Mucosa of descending colon (tissue), 3 donors: ENCODE measurements around the gene CELA1. TPM values are rescaled to one million over a fixed set of nuclear protein-coding genes. Genes with fewer than 3 reads are reported as not detected.

ENCODE experiments used
- ATAC-seq: fragments of 200-7000 bp; cut with Tn5 transposase; one replicate; pipeline ENCODE4 v1.9.1; 2020; ENCODE audit warnings: mild to moderate bottlenecking, moderate library complexity
- DNase-seq, 3 donors: peaks; one replicate each; pipeline ENCODE4 v3.0.0-alpha.2; 2020
- H3K36me3 ChIP-seq: fragments of 200-600 bp; one replicate; pipeline ENCODE4 v1.8.0; 2021; ENCODE audit warnings: low read depth, mild to moderate bottlenecking
- H3K4me1 ChIP-seq: fragments of 200-600 bp; one replicate; pipeline ENCODE4 v1.8.0; 2021; ENCODE audit warnings: low read depth, mild to moderate bottlenecking
- H3K4me3 ChIP-seq: fragments of 200-600 bp; one replicate; pipeline ENCODE4 v1.8.0; 2021; ENCODE audit warnings: mild to moderate bottlenecking
- H3K9me3 ChIP-seq: fragments of 200-600 bp; one replicate; pipeline ENCODE4 v1.8.0; 2021; ENCODE audit warnings: mild to moderate bottlenecking
- intact Hi-C, 2 donors: fragments of 100-400 bp; cut with DNase I in 1 of 2; cut with micrococcal nuclease in 1 of 2; formaldehyde crosslinking; loops; one replicate each; pipeline versions ENCODE4 v1.11.0 to v1.11.1; 2022; cut with DNase I, micrococcal nuclease
- total RNA-seq, 3 donors: library from RNA; stranded (reverse); fragmentation: NEBNext Ultra II Directional in 2 of 3; extraction: Animal tissue kit (Norgen Biotek cat#: 25700) in 2 of 3; gene quantifications; one replicate each; pipeline versions ENCODE4 v1.2.1 to v1.2.4, GENCODE V29; 2021 to 2023
- TF ChIP-seq, protein P1 (sequence below): fragments of 200-600 bp; IDR thresholded peaks from one replicate; pipeline ENCODE4 v1.8.0; 2022; ENCODE audit warnings: antibody characterized with exemption, mild to moderate bottlenecking
- donor health status: DM: no; HTN: no; CAD: no; lungs with moderate emphysema.
- donor health status: DM: no; HTN: no; CAD: no.
- donor health status: DM: no; HTN: yes; CAD: no.

The CELA1 gene
- total RNA-seq, 3 donors from 2014 or later, result not detected

DNA sequence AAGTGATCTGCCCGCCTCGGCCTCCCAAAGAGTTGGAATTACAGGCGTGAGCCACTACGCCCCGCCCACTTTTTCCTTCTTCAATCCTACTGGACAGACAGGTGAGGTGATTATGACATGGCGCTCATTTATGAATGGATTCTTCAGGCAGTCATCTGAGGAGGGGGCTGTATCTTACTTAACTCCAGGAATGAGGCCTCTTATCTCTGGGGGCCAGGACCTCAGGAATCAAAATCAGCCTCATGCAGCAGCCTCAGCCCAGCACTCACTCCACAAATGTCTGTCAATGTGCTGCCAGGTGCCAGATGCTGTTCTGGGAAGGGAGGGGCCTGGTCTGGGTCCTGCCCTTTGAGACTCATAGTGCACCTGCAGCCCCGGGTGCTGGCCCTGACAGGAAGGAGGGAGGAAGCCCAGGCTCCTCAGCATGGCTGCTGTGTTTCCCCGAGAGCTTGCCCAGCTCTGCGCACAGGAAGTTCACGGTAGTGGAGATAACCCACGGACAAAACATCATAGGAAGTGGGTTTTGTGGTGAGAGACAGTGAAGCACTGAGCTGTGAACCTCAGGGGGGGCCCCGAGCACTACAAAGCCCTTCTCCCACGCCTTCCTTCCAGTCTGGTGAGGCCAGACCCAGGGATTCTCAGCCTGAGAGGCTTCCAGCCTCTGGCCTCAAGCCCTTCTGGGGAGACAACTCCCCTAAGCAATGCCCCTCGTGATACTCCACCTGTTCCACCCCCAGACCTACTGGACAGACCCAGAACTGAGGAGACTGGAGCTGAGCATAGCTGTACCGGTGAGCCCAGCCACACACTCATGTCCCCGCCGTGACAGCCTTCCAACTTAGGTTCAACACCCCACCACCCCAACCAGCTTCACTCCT lies 22.4 kb upstream of the CELA1 start:
- intact Hi-C loops, result no loop called here
- DNase-seq (peak; percentile 71 to 93 (median 78)), ATAC-seq (peak; percentile 96)
- Histone ChIP-seq H3K9me3 (no peaks in the 10 kb centered on the region), H3K4me3 (no peak overlapping the region), H3K4me1 (peaks cover 7% of the 10 kb centered on the region), H3K36me3 (no peaks in the 10 kb centered on the region)
- TF ChIP-seq, protein P1, sequence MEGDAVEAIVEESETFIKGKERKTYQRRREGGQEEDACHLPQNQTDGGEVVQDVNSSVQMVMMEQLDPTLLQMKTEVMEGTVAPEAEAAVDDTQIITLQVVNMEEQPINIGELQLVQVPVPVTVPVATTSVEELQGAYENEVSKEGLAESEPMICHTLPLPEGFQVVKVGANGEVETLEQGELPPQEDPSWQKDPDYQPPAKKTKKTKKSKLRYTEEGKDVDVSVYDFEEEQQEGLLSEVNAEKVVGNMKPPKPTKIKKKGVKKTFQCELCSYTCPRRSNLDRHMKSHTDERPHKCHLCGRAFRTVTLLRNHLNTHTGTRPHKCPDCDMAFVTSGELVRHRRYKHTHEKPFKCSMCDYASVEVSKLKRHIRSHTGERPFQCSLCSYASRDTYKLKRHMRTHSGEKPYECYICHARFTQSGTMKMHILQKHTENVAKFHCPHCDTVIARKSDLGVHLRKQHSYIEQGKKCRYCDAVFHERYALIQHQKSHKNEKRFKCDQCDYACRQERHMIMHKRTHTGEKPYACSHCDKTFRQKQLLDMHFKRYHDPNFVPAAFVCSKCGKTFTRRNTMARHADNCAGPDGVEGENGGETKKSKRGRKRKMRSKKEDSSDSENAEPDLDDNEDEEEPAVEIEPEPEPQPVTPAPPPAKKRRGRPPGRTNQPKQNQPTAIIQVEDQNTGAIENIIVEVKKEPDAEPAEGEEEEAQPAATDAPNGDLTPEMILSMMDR, result no peak

DNA sequence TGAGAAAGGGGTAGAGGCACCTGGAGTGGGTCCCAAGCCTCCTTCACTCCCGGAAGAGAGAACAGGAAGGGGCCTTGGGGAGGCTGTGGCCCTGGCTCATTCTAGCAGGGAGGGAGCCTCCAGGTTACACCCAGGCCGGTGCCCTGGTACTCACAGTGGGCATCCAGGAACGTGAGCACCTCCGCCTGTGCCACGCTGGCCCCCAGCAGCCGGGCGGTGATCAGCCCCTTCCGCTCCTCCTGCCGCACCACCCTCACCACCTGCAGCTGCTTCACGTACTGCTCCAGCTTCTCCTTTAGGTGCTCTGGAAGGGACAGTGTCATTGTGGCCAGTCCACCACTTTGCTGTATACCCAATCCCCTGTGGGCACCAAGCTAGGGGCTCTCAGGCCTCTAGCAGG lies 18.8 kb upstream of the CELA1 start:
- no peak overlapping the region for H3K4me3 ChIP-seq
- ATAC-seq, result no peak
- H3K9me3 ChIP-seq, result no peaks in the 10 kb centered on the region
- TF ChIP-seq, protein P1, result no peak
- DNase-seq, result no peak
- H3K4me1 ChIP-seq, result peaks cover 7% of the 10 kb centered on the region
- intact Hi-C loops, result no loop called here
- no peaks in the 10 kb centered on the region for H3K36me3 ChIP-seq

DNA sequence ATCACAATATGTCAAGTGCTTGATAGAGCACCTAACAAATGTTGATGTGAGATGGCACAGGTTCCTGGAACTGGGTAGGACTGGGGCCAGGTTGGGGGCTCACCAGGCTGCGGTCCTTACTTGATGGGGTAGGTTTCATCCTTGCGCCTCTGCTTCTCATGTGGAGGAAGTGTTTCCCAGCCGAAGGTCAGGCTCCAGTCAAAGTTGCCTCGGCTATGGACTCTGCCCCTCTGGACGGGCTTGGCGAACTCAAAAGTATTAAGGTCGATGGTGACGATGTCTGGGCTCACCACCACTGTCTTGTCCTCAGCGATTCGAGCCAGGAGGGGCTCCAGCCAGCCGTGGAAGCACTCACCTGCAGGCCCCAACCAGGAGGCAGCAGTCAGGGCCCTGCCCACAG lies 17.5 kb upstream of the CELA1 start:
- intact Hi-C loops, result no loop called here
- H3K36me3 ChIP-seq, result no peaks in the 10 kb centered on the region
- TF ChIP-seq, protein P1, result no peak
- peaks cover 4% of the 10 kb centered on the region for H3K4me1 ChIP-seq
- no peaks in the 10 kb centered on the region for H3K9me3 ChIP-seq
- H3K4me3 ChIP-seq, result no peak overlapping the region
- ATAC-seq (no peak), DNase-seq (no peak)

DNA sequence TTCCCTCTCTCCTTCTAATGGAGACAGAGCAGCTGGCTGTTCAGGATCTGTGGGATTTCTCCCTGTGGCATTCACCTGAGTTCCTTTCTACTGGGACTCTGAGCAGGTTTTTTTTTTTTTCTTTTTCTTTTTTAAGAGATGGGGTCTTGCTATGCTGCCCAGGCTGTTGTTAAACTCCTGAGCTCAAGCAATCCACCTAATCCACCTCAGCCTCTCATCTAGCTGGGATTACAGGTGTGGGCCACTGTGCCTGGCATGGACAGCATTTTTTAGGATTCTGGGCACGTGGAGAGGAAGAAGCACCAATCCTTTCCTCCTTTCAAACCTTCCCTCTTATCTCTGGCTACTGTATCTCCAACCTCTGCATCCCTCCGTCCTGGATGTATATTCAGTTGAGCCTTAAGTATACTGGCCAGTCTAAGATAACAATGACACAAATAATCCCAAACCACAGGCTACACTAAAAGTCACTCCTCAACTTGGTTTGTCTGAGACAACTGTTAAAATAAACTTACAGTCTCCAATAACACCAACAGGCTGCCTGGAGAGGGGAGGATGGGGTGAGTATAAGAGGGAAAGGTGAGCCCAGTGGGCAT lies 16.4 kb upstream of the CELA1 start:
- no peaks in the 10 kb centered on the region for H3K36me3 ChIP-seq
- DNase-seq (no peak), ATAC-seq (no peak)
- H3K9me3 ChIP-seq, result no peaks in the 10 kb centered on the region
- intact Hi-C loops, result no loop called here
- TF ChIP-seq, protein P1, result no peak
- no peak overlapping the region for H3K4me3 ChIP-seq
- no peaks in the 10 kb centered on the region for H3K4me1 ChIP-seq

DNA sequence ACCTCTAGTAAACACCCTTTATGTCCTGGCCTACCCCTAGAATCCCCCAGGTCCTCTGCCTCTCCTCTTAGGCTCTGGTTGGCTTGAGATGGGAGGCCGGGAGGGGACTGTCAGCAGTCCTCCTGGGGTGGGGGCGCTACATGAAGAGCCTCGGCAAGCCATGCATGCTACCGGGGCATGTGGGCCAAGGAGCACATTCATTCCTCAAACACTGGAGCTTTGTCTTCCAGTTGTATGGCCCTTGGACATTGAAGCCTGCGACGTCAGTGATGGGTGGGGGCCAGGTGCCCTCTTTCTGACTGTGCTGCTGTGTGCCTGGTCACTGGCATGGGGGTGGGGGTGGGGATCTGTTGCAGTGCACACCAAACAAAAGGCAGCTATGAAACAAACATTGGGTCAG lies 15.8 kb upstream of the CELA1 start:
- TF ChIP-seq, protein P1, result no peak
- H3K4me1 ChIP-seq, result no peaks in the 10 kb centered on the region
- intact Hi-C loops, result no loop called here
- no peak for ATAC-seq
- H3K36me3 ChIP-seq, result no peaks in the 10 kb centered on the region
- no peaks in the 10 kb centered on the region for H3K9me3 ChIP-seq
- no peak for DNase-seq
- no peak overlapping the region for H3K4me3 ChIP-seq
